ENCODE data around the gene TMEM86B.

DNA sequence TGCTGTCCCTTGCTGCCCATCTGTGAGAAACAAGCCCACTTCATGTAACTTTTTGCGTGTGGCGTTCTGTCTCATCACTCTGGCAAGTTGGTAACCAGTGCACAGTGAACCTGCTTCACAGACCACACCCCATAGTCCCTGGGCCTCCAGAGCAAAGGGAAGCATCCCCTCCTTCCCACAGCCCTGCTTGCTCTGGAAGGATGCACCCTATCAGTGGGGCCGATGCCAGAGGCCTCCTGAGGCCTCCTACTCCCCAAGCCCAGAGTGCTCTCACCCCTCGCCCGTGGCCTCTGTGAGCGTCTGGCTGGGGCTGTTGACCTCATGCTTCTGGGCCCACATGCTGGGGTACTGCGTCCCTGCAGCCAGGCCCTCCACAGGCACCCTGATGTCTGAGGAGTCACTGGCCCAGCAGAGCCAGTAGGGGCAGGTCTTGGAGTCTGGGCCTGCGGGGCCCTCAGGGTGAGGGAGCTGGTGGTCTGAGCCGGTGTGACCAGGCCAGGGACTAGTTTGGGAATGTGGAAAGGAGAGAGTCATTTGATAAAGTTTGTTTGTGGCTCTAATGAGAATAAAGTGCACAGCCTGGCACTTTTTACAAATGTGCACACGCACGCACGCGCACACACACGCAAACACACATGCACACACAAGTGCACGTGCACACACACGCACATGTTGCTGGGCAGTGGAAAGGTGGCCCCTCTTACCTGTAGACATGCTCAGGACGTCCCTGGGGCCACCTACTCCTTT, 5.1 kb downstream of the TMEM86B start:
- no peak for TF ChIP-seq TAF1 (IDR thresholded peaks at IDR 0.05; ENCODE audit: borderline replicate concordance, low read depth, low read length)
- TF ChIP-seq POLR2AphosphoS5 (IDR thresholded peaks at IDR 0.05; ENCODE audit: low read depth, low read length): no peak; the same call in 1 of the 2 replicates

All from GM12892 (cell line).